HepG2 (cell line): ENCODE data around the gene SLC34A3. TPM values are rescaled to one million over a fixed set of nuclear protein-coding genes. Genes with fewer than 3 reads are reported as not detected.
A peak's percentile ranks its signal among the peaks of the same experiment; 100 is the strongest.

Experiments
- ARNT ChIP-seq: fragments of 450-650 bp; IDR thresholded peaks from 2 replicates; pipeline ENCODE4 v1.6.1; 2017
- CSRNP1 ChIP-seq: sonication (generic); formaldehyde crosslinking; IDR thresholded peaks from 2 replicates; pipeline ENCODE4 v1.8.1; 2023; ENCODE audit warnings: mild to moderate bottlenecking, missing genetic modification reagents
- E2F5 ChIP-seq: sonication (generic); formaldehyde crosslinking; conservative IDR thresholded peaks from 2 replicates; pipeline ENCODE4 v1.4.0; 2020; ENCODE audit warnings: missing genetic modification reagents
- HMGXB4 ChIP-seq, 2 experiments: sonication (generic) in 1 of 2; formaldehyde crosslinking in 1 of 2; IDR thresholded peaks; 2 replicates each; pipeline versions ENCODE4 v1.4.0 to v1.6.1; 2018 to 2020; ENCODE audit warnings: missing genetic modification reagents in 2 of 2, borderline replicate concordance in 1 of 2, low read depth in 1 of 2, mild to moderate bottlenecking in 1 of 2, missing biosample characterization in 1 of 2
- KLF12 ChIP-seq: sonication (generic); formaldehyde crosslinking; IDR thresholded peaks from 2 replicates; pipeline ENCODE4 v1.4.0; 2020; ENCODE audit warnings: missing genetic modification reagents, borderline replicate concordance
- ONECUT2 ChIP-seq: sonication (generic); formaldehyde crosslinking; IDR thresholded peaks from 2 replicates; pipeline ENCODE4 v1.4.0; 2020; ENCODE audit warnings: missing genetic modification reagents
- YY1 ChIP-seq: IDR thresholded peaks from 2 replicates; pipeline ENCODE4 v1.6.1; 2011; ENCODE audit warnings: low read length, low read depth, moderate library complexity, mild to moderate bottlenecking; ENCODE audit not compliant: insufficient read depth, insufficient replicate concordance
- ZBTB40 ChIP-seq, 2 experiments: fragments of 450-650 bp in 1 of 2; sonication (generic) in 1 of 2; formaldehyde crosslinking in 1 of 2; IDR thresholded peaks; 2 replicates each; pipeline versions ENCODE4 v1.6.1 to v1.8.0; 2016 to 2022; ENCODE audit warnings: antibody characterized with exemption in 1 of 2, mild to moderate bottlenecking in 1 of 2, missing genetic modification reagents in 1 of 2
- ZNF180 ChIP-seq: sonication (generic); formaldehyde crosslinking; IDR thresholded peaks from 2 replicates; pipeline ENCODE4 v1.4.0; 2020; ENCODE audit warnings: low read depth, missing genetic modification reagents, borderline replicate concordance
- ZNF720 ChIP-seq: sonication (generic); formaldehyde crosslinking; IDR thresholded peaks from 2 replicates; pipeline ENCODE4 v1.4.0; 2020; ENCODE audit warnings: missing genetic modification reagents
- ZNF740 ChIP-seq: sonication (generic); formaldehyde crosslinking; IDR thresholded peaks from 2 replicates; pipeline ENCODE4 v1.4.0; 2020; ENCODE audit warnings: missing genetic modification reagents
- ZNF879 ChIP-seq: sonication (generic); formaldehyde crosslinking; IDR thresholded peaks from 2 replicates; pipeline ENCODE4 v1.8.1; 2023; ENCODE audit warnings: missing genetic modification reagents
- polyA plus RNA-seq, 8 experiments: library from polyadenylated mRNA; depleted of rRNA in 3 of 8; stranded (reverse) in 7 of 8; unstranded in 1 of 8; fragments of >200 nt; fragmentation: Illumina TruSeq in 4 of 8; extraction: Trizol in 4 of 8; gene quantifications; 2 replicates each; pipeline versions ENCODE4 v1.2.1 to v1.2.3, GENCODE V29; 2011 to 2016; ENCODE audit warnings: low read depth in 4 of 8, missing spikeins in 1 of 8, mixed read lengths in 1 of 8; ENCODE audit not compliant: insufficient read depth in 1 of 8
- total RNA-seq, 5 experiments: library from RNA; depleted of rRNA; stranded (reverse); fragments of >200 nt; fragmentation: Illumina TruSeq; extraction: Trizol; gene quantifications; 2 replicates each; pipeline ENCODE4 v1.2.3, GENCODE V29; 2016; ENCODE audit warnings: low read depth in 1 of 5

Gene SLC34A3
- total and polyA plus RNA-seq, 2 of the 13 experiments (the other 11 are each of a cell fraction or from before 2014, with no cell fraction given): 0.07 to 1.0 TPM

- peak; percentile 69 to 73; a peak in 3 of 4 replicates for TF ChIP-seq HMGXB4 (CRISPR knock-in tag; IDR thresholded peaks at IDR 0.05; ENCODE audit: borderline replicate concordance in 1 of 2, low read depth in 1 of 2)
- peak; percentile 96 for TF ChIP-seq E2F5 (CRISPR knock-in tag)
- TF ChIP-seq ZNF720: no peak
- TF ChIP-seq ZBTB40 (IDR thresholded peaks at IDR 0.05): peak; percentile 66
- TF ChIP-seq ZBTB40 (CRISPR knock-in tag; IDR thresholded peaks at IDR 0.05): peak; percentile 53; the same call in 1 of the 2 replicates
- TF ChIP-seq YY1: peak; percentile 94
- no peak; the same call in 1 of the 2 replicates for TF ChIP-seq ZNF740 (CRISPR knock-in tag)
- 0 out of 2 replicates have a peak, but pooled peaks have one; percentile 25 for TF ChIP-seq CSRNP1 (CRISPR knock-in tag)
- 0 out of 2 replicates have a peak, but pooled peaks have one; percentile 9 for TF ChIP-seq ONECUT2
- no peak for TF ChIP-seq ARNT
- TF ChIP-seq KLF12: peak; percentile 55; the same call in 1 of the 2 replicates
- no peak for TF ChIP-seq ZNF180
- no peak for TF ChIP-seq ZNF879 (CRISPR knock-in tag)
Measured at GRCh38 chr9:137205126-137206069, 25.3 kb upstream of the SLC34A3 start, which contains the start of the genes NDOR1 and TMEM203 (continued).
